ENCODE results near the gene TACC2.
A peak's percentile ranks its signal among the peaks of the same experiment; 100 is the strongest.

TACC2 gene

GRCh38 chr10:121942749-121943416 is 46.1 kb upstream of the TACC2 start:
- TF ChIP-seq ISL1 (CRISPR knock-in tag; IDR thresholded peaks at IDR 0.05) (peak; percentile 60), CSDC2 (CRISPR knock-in tag; IDR thresholded peaks at IDR 0.05) (no peak)
- ATAC-seq: peak; percentile 89

- no peak for TF ChIP-seq OSR1 (CRISPR knock-in tag; IDR thresholded peaks at IDR 0.05)
- no peak for TF ChIP-seq GLIS3 (CRISPR knock-in tag; IDR thresholded peaks at IDR 0.05)
- TF ChIP-seq ZFP3 (CRISPR knock-in tag; IDR thresholded peaks at IDR 0.05): no peak
- TF ChIP-seq ZC3H10 (CRISPR knock-in tag; IDR thresholded peaks at IDR 0.05): no peak
- TF ChIP-seq TSHZ2 (CRISPR knock-in tag; IDR thresholded peaks at IDR 0.05): no peak
- TF ChIP-seq PPARA (CRISPR knock-in tag; IDR thresholded peaks at IDR 0.05; ENCODE audit: borderline replicate concordance): no peak
- TF ChIP-seq TCF4 (CRISPR knock-in tag; IDR thresholded peaks at IDR 0.05; ENCODE audit: borderline replicate concordance): no peak
- TF ChIP-seq RARB (CRISPR knock-in tag; IDR thresholded peaks at IDR 0.05): no peak
- no peak for TF ChIP-seq TOX (CRISPR knock-in tag; IDR thresholded peaks at IDR 0.05; ENCODE audit: borderline replicate concordance)
- no peak for TF ChIP-seq POU6F1 (CRISPR knock-in tag; IDR thresholded peaks at IDR 0.05; ENCODE audit: borderline replicate concordance, low read depth)
- no peak for TF ChIP-seq ESRRG (CRISPR knock-in tag; IDR thresholded peaks at IDR 0.05)
- no peak for TF ChIP-seq CSDC2 (CRISPR knock-in tag; IDR thresholded peaks at IDR 0.05)
- TF ChIP-seq BACH2 (CRISPR knock-in tag; IDR thresholded peaks at IDR 0.05; ENCODE audit: borderline replicate concordance): no peak
- no peak for TF ChIP-seq CSRNP3 (CRISPR knock-in tag; IDR thresholded peaks at IDR 0.05)
- no peak for TF ChIP-seq ZFP30 (CRISPR knock-in tag; IDR thresholded peaks at IDR 0.05)
- ATAC-seq: no peak
Measured at GRCh38 chr10:121947343-121948330, 41.3 kb upstream of the TACC2 start.

- TF ChIP-seq SNAI2 (CRISPR knock-in tag; IDR thresholded peaks at IDR 0.05) (no peak), TCF4 (CRISPR knock-in tag; IDR thresholded peaks at IDR 0.05; ENCODE audit: borderline replicate concordance) (no peak), ESRRG (CRISPR knock-in tag; IDR thresholded peaks at IDR 0.05) (no peak), ZFP3 (CRISPR knock-in tag; IDR thresholded peaks at IDR 0.05) (no peak), PPARA (CRISPR knock-in tag; IDR thresholded peaks at IDR 0.05; ENCODE audit: borderline replicate concordance) (no peak), ARNTL (CRISPR knock-in tag; IDR thresholded peaks at IDR 0.05; ENCODE audit: borderline replicate concordance, low read depth) (no peak), ZNF565 (CRISPR knock-in tag; conservative IDR thresholded peaks at IDR 0.05; ENCODE audit: low read depth) (no peak), ZNF70 (CRISPR knock-in tag; IDR thresholded peaks at IDR 0.05) (no peak), RARB (CRISPR knock-in tag; IDR thresholded peaks at IDR 0.05) (no peak), BACH2 (CRISPR knock-in tag; IDR thresholded peaks at IDR 0.05; ENCODE audit: borderline replicate concordance) (no peak), OSR1 (CRISPR knock-in tag; IDR thresholded peaks at IDR 0.05) (no peak), GLIS3 (CRISPR knock-in tag; IDR thresholded peaks at IDR 0.05) (no peak), CREB5 (CRISPR knock-in tag; IDR thresholded peaks at IDR 0.05; ENCODE audit: low read depth) (no peak), TSHZ2 (CRISPR knock-in tag; IDR thresholded peaks at IDR 0.05) (no peak), ZFP30 (CRISPR knock-in tag; IDR thresholded peaks at IDR 0.05) (no peak), POU6F1 (CRISPR knock-in tag; IDR thresholded peaks at IDR 0.05; ENCODE audit: borderline replicate concordance, low read depth) (no peak)
- ATAC-seq: no peak
Measured at GRCh38 chr10:121949049-121949448, 39.9 kb upstream of the TACC2 start.

Data from SK-N-SH treated with all-trans-retinoic acid at 6 μM for 48 hours (cell line).